ENCODE results near the gene FBXO21.
"Not testable (repeated sequence)": the region's sequence is repeated elsewhere in the genome, so short reads cannot be mapped to it uniquely, and the experiment has no call there.

Gene FBXO21, protein sequence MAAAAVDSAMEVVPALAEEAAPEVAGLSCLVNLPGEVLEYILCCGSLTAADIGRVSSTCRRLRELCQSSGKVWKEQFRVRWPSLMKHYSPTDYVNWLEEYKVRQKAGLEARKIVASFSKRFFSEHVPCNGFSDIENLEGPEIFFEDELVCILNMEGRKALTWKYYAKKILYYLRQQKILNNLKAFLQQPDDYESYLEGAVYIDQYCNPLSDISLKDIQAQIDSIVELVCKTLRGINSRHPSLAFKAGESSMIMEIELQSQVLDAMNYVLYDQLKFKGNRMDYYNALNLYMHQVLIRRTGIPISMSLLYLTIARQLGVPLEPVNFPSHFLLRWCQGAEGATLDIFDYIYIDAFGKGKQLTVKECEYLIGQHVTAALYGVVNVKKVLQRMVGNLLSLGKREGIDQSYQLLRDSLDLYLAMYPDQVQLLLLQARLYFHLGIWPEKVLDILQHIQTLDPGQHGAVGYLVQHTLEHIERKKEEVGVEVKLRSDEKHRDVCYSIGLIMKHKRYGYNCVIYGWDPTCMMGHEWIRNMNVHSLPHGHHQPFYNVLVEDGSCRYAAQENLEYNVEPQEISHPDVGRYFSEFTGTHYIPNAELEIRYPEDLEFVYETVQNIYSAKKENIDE

DNA sequence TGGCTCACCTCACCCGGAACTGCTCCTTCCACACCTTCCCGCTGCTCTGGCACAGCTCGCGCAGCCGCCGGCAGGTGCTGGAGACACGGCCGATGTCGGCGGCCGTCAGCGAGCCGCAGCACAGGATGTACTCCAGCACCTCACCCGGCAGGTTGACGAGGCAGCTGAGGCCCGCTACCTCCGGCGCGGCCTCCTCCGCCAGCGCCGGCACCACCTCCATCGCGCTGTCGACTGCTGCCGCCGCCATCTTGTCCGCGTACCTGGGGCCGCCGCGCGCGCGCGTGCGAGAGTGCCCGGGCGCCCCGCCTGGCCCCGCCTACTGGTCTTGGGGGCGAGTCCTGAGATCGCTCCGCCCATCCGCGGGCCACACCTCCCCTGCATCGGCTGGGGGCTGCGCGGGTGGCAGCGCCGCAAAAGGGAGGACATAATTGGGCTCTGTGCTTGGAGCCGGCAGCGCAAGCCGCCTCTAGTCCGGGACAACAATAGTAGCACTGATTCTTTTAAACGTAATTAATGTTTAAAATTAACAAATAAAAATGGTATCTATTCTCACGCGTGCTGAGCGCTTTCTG lies at the start of gene FBXO21:
FBXO21 (minus strand) TSS at position 261 of the 572 bp plus-strand sequence; CDS start at position 247, 14 bp downstream.
- peak; percentile 90 for DNase-seq

DNA sequence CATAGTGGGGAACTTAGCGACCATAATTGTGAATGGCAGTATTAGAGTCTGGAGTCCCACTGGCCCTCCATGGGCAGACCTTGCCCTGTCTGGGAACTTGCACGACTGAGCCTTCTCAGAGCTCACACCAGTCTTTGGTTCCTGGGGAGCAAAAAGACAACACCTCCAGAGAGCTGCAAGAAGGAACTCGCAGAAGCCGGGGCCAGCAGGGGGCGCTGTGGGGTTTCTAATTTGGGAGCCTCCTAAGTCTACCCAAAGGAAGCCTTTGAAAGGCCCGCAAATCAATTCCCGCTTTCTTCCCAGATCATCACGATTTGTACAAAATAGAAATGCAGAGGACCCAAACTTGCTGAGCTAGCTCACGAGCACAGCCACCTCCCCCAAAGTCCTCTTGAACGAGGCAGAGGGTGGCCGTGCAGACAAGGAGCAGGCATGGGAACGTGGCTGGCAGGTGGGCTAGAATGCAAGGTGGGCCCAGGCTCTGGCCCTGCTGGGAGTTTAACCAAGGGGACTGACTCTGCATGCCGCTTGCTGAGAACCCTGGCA lies 46.3 kb upstream of the FBXO21 start:
- peak; percentile 83 for DNase-seq

DNA sequence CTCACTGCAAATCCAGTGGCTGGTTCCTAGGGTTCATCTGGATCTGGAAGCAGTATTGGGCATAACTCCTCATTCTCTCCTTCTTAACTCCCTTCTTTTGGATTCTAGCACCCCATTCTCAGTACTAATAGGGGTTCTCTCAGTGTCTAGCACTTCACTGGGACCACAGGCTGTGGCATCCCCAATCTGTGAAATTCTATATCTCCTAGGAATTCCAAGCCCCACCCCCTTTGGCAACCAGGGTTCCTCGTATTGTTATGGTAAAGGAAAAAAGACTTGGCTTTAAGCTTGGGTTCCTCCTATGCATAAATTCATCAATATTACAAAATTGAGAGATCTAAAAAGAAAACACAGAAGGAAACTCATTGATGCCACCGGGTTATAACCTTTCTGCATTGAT lies 45.0 kb upstream of the FBXO21 start:
- DNase-seq = no peak

DNA sequence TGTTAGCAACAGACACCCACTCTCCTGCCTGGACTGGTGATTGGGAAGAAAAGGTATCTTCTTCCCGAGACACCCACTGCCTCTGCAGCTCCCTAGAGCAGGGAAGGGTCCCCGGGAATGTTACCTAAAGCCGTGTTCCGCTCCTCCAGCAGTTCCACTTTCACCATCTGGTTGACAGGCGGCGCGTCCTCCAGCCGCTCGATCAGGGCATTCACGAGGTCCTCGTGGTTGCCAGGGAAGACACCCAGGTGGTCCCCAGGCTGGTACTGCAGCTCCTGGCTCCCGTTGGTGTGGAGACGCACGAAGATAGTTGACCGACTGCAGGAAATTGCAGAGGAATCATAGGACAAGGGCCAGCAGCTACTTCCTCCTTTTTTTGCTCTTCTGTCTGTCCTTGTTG lies 44.2 kb upstream of the FBXO21 start:
- no peak for DNase-seq

DNA sequence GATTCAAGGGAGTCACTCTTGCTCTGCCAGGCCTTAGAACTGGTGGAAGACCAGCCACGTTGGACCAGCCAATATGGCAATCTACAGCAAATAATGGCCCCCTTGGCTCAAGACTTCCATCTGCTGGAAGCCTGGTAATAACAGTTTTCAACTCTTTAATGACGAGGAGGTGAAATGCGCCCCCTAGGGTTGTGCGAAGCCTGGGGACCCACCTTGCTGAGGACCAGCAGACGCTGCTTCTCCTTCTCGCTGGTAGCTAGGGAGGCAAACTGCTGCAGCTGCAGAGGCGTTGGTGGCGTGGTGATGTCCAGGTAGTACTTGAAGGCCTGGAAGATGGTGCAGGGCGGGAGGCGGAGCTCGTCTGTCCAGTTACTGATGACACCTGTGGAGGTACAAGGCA lies 41.5 kb upstream of the FBXO21 start:
- DNase-seq = no peak

DNA sequence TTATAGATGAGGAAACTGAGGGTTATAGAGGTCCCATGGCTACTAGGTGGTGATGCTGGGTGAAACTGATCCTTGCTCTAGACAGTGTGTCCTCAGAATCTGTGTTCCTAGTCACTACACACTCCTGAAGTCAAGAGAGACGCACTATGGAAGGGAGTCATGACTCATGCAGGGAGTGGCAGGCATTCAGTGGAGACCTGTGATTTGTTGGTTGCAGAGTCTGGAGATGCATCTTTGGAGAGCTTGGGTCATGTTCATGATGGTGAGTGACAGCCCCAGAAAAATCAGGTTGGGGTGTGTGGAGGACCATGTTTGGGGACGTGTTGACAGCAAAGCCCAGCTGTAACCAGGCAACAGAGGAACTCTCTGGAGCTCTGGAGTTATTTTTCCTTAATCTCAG lies 38.0 kb upstream of the FBXO21 start:
- no peak for DNase-seq

DNA sequence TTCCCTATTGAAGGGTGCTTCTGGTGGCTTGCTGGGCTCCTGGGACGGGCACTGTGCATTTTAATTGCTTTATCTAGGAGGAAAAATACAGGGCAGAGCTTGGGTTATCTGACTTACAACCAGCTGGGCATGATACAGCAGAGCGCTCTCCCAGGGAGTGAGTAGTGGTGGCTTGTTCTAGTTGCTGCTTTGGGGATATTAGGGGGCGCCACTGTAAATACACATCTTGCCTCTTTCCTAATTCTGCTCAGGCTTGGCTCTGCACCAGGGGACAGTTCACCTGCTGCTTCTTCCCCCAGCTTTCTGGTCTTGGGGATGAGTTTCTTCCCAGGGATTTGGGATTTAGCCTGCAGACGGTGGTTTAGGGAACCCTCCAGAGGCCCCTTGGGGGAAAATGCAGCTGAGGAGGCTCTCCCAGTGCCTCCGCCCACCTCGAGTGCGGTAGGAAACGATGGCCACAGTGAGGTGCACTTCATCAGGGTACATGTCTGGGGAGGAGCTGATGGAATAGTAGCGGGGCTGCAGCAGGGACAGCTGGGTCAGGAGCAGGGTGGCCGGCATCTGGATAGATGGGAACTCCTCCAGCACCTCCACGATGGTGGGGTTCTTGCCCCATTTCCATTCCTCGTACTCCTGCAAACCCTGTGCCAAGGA lies 36.9 kb upstream of the FBXO21 start:
- DNase-seq = no peak

DNA sequence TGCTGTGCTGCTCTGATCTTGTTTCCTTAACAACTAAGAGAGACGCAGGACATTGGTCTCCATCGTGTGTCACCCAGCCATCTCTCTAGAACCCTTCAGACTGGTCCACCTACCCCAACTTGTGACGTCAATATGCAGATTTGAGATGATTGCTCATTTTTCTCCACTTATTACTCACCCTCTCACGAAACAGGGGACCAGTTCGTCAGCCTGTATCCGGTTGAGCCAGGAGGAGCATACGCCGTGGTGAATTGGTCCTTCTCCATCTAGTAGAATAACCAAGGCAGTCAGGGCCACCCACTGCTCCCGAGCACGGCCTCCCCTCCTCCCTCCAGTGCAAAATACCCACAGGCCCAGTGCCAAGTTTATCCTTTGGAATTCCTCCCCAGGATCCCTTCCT lies 36.2 kb upstream of the FBXO21 start:
- DNase-seq = no peak

DNA sequence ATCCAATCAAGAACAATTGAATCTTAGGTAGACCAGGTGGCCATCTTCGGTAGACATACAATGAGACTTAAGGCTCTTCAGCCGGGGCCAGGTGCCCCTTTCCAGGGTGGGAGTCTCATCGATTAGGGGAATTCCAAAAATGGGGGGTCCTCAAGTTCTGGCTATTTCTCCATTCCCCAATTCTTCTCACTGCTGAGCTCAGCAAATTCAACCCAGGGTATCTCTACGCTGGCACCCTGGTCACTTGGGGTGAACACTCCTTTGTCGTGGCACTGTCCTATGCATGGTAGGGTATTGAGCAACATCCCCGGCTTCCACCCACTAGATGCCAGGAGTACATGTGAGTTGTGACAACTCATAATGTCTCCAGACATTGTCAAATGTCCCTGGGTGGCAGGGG lies 34.9 kb upstream of the FBXO21 start:
- no peak for DNase-seq

DNA sequence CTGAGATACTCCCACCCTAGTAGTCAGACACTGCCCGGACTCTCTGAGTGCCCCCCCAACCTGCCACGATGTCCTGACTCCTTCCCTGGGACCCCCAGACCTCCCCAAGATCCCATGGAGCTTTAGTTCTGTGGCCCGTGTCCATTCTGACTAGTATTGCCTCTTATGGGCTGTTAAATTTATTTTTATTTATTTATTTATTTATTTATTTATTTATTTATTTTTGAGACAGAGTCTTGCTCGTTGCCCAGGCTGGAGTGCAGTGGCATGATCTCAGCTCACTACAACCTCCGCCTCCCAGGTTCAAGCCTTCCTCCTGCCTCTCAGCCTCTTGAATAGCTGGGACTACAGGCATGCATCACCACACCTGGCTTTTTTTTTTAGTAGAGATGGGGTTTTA lies 30.7 kb upstream of the FBXO21 start:
- DNase-seq = not testable (repeated sequence)

DNA sequence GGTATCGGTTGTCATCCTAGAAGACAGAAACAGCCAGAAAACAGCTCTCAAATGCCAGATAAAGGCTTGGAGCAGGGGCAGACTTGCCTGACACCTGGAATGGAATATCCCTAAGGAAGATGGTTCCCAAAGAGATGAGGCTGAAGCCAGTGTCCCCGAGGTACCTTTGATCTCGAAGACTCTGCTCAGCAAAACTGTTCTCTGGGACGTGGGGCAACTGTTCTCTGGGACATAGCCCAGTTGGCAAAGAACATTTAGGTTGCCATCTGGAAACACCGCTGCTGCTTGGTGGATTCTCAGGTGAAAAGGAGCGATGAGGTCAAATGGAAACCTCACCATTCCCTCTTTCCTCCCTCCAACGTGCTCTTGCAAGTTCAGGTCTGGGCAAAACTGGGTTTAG lies 27.9 kb upstream of the FBXO21 start:
- no peak for DNase-seq

DNA sequence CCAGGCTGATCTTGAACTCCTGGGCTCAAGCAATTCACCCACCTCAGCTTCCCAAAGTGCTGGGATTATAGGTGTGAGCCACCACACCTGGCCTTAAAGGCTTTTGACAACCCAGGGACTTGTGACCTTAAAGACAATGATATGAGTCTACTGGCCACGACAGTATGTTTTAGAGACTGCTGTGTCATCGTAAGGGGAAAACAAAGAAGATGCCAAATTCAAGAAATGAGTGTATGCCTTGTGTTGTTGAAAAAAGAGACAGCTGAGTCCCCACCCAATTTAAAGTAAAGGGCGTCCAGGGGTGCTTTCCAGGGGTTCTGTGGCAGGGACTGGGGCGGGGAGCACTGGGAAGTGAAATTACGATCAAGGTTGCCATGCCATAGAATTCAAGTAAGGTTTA lies 26.4 kb upstream of the FBXO21 start:
- no peak for DNase-seq

DNA sequence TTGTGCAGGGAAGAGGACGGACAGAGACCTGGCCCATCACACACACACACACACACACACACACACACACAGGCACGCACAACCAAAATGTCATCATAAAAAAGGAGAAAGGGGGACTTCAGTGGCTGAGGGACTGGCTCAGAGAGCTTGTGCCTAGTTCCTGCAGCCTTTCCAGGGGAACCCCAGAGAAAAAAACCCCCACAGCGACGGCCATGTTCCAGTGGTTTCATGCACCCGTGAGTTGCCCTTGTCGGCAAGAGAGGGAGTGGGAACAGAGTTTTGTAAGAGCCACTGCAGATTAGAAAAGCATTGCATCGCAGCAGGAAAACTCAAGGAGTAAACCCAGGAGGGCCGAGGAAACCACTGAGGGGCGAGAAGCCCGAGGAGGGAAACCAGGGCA lies 24.5 kb upstream of the FBXO21 start:
- DNase-seq = no peak

DNA sequence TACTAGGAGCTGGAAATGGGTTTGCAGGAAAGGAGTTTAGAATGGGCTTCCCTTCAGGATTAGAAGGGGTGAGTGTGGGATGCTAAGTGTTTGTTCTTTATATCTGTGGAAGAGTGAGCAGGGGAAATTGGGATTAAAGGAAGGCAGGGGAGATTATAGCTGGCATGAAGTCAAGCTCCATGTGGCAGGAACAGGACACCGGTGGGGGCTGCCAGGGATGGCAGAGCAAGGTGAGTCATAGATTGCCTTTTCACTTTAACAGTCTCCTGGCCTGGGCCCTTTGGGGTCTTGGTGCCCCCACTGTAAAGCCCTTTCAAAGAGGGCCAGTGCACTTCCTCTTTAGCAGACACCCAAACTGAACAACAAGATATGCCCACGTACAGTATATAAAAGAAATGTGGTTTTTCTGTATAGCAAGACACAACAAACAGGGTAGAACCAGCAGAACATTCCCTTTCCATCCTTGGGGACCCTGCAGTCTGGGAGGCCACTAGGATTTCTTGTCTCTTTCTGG lies 23.1 kb upstream of the FBXO21 start:
- DNase-seq = no peak

DNA sequence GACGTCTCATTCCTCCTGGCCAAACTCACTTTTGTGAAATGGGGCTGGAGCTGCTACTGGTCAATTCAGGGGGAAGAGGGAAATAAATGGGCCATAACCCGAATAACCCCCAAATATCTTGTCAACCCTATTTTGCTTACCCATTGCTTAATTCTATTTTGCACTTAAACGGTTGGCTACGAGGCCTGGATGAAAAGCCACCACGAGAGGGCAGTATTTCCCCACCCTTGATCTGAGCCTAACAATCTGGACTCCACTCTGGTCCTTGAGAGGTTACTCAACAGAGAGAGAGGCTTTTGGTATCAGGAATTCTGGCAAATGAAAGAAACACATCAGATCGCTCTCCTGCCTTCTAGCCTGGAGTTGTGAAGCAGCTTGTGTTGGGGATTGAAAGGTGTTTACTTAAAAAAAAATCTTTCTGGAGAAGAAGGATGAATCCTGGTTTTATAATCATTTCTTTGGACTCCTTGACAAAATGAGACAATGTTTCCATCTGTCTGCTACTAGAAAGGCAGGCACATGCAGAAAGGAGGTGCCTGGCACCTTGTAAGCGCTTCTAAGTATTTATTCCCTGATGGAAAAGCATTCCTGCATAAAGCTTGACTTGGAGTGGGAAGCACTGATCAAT lies 22.4 kb upstream of the FBXO21 start:
- DNase-seq = peak; percentile 71

DNA sequence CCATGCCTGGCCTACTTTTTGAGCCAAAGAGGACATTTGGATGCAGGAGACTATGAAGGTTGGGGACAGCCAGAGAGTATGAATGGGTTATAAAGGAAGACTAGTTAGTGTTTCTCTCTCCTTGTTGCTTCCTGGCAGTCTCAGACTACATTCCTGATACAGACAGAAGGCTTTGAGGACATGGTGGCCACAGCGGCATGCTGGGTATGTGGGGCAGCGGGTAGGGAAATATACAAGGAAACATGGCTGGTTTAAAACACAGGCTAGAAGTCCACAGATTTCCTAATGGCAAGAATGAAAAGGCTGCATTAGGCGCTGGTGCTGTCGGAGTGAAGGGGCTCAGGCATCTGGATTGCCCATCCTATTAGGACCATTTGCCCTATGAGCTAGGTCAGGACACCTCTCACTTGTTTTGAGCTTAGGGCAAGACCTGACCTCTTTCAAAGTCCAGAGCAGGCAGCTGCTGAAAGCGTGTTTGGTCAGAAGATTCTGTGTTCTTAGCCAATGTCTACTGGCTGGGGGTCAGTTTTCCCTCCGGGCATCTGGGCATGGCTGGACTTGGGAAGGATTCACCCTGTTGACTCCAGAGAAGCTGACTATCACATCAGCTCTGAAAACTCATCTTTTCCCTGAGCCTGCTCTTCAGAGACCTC lies 20.1 kb upstream of the FBXO21 start:
- DNase-seq = no peak

DNA sequence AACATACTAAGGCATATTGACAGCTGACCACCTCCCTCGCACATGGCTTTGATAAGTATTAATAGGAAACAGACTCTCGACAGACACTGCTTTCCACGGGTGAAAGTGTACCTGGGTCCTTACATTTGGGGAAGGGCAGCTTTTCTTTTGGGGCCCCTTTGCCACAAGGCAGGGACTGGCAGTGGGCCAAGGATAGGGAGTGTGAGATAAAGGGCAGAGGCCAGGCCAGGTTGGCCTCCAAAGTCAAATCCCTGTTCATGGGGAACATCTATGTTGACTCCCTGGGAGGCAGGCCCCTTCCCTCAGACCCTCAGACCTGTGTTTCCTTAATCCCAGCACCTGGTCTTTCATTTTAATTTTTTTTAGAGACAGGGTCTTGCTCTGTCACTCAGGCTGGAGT lies 19.4 kb upstream of the FBXO21 start:
- DNase-seq = no peak

DNA sequence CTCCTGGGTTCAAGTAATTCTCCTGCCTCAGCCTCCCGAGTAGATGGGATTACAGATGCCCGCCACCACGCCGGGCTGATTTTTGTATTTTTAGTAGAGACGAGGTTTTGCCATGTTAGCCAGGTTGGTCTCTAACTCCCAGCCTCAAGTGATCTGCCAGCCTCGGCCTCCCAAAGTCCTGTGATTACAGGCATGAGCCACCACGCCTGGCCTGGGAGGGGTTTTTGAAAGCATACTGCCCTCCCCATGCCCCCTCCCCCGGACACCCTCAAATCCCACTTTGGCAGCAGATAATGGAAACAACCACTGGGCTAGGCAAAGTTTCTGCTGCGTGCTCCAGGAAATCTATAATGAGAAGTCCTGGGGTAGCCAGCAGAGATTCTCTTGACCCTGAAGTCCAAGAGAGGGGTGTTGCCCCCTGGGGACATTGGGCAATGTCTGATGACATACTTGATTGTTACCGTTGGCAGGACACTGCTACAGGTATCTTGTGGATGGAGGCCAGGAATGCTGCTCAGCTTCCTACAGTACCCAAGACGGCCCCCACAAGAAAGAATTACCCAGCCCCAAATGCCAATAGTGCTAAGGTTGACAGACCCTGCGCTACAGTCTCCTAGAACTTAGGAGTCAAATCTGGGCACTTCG lies 18.7 kb upstream of the FBXO21 start:
- no peak for DNase-seq

DNA sequence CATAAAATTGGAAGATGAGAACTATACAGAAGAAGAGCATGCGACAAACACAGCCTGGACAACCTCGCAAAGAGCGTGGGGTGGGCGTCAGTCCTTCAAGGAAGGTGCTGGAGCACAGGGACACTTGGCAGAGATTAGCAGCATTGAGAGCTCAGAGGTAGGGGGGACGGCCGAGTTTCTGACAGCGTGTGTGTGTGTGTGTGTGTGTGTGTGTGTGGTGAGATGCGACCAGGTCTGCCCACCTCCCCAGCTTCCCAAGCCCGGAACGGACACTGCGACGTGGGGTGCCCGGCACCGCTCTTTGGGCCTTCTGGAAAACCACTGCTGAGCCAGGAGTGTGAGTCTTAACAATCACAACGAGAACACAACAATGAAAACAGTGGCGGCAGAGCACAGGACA lies 17.9 kb upstream of the FBXO21 start:
- DNase-seq = no peak

DNA sequence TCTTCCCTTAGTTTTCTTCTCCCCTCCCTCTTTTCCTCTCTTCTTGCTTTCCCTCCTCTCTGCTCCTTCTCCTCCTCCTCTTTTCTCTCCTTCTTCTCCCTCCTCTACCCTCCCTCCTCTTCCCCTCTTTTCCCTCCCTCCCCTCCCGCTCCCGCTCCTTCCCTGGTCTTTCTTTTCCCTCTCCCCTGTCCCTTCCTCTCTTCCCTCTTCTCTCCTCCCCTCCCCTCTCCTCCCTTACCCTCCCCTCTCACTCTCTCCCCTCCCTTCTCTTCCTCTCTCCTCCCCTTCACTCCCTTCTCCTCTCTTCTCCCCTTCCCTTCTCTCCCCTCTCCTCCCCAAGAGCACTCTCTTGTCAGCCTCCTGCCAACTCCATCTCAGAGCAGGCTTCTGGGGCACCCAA lies 17.4 kb upstream of the FBXO21 start:
- DNase-seq = no peak

DNA sequence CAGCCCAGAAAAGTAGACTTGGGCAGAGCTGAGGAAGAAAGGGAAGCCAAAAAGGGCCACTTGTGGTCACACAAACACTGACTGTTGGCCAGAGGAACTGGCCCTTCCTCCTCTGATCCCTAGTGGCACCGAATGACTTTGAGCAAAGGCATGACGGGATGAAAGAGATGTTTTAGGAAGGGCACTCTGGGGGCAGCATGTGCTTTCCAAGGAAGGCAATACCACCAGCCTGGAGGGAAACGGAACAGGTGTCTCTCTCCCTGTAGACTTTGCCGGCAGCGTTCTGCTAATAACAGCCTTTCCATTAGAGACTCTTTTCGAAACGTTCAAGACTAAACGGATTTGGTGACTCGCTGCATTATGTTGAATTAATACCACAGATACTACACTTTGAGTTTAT lies 12.3 kb upstream of the FBXO21 start:
- no peak for DNase-seq

DNA sequence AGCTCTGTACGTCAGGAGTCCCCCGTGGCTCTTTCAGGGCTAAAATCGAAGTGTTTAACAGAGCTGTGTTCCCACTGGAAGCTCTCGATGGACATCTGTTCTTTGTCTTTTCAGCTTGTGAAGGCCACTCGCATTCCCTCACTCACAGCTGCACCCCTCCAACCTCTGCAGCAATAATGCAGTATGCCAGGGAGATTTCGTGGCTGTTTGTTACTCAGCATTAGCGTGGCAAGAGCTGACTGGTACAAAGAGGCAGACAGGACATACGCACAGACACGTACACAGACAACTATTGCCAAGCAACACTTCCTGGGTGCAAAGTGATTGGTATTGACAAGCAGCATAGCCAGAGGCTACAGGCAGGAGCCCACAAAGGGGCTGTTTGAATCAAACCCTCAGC lies 11.8 kb upstream of the FBXO21 start:
- DNase-seq = no peak

All from suppressor macrophage treated with lipopolysaccharide for 4 hours (primary cell).